ENCODE data around the gene PADI4.

GRCh38 chr1:17260738-17261137 lies 47.3 kb upstream of the PADI4 start:
- TF ChIP-seq CTCF (conservative IDR thresholded peaks at IDR 0.05) (no peak), EZH2 (IDR thresholded peaks at IDR 0.05; ENCODE audit: low read depth) (no peak)
